Stimulated activated CD4-positive, alpha-beta T cell treated with anti-CD3 and anti-CD28 coated beads, Interleukin-2, amount 100 ng/mL, for 48 hours (primary cell): ENCODE measurements around the gene PDK1.
A peak's percentile ranks its signal among the peaks of the same experiment; 100 is the strongest.

Experiments
- DNase-seq, 2 donors: peaks; one replicate each; pipeline ENCODE4 v3.0.0-alpha.2; 2020

Gene PDK1

DNA sequence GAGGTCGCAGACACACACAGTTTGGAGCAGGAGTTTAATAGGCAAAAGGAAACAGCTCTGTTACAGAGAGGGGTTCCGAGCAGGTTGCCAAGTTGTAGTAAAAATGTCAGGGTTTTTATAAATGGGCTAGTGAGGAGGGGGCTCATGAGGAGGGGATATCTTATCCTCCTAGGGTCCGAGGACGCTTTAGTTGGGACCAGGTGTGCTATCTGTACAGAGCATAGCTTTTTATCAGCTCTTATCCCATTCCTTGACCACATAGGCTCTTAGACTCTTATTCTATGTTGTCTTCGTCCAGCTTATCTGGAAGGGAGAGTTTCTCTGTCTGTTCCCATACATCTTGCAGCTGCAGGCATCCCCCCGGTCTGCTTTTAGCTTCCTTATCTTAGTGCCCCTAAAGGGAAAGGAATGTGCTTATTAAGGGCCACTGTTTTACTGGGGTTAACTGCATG is 44.7 kb downstream of the PDK1 start:
- no peak for DNase-seq

DNA sequence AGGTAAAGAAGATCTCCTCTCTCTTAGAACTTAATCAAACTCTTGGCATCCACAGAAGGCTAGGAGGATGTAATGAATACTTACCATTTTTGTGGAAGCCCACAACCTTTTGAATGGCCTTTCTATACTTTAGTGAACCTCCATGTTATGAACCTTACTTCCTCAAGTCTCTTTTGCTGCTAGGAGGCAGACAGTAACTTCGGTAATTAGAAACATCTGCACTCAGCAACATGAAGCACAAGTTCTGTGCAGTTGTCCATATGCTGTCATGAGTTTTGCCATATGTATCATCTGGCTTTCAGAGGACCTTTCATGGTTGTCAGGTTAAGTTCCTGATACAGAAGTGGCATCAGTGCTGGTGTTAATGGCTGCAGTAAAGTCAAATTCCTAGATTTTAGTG is 50.4 kb downstream of the PDK1 start:
- DNase-seq, result no peak

DNA sequence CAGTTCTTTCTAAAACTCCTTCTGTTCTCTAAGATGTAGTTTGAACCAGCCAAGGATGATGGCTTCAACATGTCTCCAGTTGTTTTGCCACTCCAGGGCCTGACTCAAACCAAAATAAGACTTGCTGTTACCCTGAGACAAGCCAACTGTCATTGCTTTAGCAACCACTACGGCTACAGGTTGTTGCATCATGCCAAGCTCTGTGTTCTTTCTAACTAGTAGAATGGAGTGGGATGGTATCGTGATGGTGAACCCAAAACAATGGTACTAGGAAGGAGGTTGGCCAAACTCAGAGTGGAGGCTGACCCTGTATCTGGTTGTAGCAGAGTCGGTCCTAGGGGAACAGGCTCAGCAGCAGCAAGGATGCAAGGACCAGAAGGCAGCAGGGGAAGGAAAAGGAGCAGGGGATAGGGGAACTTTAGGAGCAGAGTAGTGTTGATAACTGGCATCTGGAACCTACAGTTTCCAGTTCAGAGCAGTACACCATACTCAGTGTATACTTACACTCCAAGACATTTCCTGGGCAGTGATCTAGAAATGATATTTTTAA is 51.6 kb downstream of the PDK1 start:
- DNase-seq, result no peak

DNA sequence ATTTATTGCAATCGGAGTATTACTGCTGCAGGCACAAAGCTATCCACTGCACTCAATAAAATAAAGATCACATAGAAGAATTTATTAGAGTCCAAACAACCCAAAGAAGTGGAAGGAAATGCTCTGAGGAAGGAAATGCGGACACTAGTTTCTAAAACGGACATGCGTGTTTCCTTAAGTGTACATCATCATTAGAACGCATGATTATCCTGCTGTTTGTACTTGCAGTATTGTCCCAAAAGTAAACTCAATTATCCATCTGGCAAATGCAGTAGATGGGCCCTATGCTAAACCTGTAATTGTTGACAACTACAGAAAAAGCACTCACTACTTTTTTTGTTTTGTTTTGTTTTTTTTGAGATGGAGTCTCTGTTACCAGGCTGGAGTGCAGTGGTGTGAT is 53.6 kb downstream of the PDK1 start:
- no peak for DNase-seq

DNA sequence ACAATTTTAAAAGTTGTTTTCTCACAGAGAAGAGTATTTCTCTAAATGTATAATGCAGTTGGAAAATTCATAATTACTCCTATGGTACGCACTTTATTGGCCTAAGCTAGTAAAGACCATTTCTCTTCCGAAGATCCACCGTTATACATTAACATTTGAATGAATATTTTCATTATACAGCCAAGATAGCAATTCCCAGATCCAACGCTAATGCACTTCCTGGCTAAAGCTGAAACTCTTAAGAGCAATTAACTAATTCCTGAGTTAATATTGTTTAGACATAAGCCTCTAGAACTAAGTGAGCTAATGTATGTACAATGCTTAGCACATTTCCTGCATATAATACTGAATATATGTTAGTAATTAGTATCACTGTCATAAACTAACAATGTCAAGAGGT is 56.2 kb downstream of the PDK1 start:
- no peak for DNase-seq

DNA sequence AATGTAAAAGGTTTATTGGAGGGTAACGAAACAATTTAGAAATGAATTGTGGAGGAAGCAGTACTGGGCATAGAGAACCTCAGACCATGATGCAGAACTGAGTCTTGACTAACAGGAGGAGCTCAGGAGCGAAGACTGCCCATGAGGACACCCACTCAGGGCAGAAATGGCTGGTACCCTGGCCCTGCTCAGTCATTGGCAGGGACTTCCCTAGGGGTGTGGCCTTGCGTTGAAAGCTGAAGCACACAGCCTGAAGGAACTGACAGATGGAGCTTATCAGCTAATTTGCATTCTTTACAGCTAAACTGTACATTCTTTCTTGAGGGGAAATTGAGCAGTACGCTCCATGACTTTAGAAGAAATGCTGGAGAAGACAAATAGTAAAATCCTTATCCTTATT is 57.1 kb downstream of the PDK1 start:
- DNase-seq, result no peak

DNA sequence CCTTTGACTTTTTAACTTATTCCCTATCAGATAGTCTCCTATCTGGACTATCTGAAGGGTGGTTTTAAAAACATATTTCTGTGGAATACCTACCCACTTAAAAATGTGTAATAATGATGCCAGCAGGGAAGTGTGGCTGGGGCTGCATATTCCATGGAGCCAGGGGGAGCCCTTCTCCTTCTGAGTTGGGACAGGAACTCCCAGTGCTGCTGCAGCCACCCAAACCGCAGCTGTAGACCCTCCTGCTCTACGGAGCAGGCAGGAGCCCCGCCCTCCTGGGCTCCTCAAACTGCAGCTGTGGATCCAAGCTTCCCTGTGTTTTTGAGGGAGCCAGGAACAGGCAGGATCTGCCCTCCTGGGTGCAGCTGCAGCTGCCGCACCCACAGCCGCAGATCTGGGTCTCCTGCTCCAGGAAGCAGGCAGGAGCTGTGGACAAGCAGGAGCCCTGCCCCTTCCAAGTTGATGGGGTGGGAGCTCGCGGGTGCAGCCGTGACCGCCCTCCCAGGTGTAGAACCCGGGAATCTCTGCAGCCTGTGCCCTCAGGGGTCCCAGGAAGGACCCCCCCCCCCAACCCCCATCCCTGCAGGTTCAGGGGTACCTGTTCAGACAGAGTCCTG is 57.8 kb downstream of the PDK1 start:
- DNase-seq, result no peak

DNA sequence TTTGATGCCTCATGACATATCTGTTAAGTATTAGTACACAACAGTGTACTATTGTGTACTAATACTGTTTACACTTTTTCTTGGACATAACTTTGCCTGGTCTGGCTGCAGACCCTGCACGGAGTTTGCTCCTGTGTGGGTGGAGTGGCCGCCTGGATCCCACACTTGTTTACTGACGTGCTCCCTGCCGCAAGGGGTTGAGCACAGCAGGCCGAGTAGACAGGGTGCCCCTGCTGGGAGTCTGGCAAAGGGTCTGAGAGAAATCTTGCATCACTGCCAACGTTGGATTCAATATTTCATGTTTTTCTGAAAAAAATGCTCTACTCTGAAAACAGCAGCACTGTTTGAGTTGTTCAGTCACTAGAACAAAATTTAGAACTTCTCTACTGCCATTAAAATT is 59.0 kb downstream of the PDK1 start:
- DNase-seq, result no peak

DNA sequence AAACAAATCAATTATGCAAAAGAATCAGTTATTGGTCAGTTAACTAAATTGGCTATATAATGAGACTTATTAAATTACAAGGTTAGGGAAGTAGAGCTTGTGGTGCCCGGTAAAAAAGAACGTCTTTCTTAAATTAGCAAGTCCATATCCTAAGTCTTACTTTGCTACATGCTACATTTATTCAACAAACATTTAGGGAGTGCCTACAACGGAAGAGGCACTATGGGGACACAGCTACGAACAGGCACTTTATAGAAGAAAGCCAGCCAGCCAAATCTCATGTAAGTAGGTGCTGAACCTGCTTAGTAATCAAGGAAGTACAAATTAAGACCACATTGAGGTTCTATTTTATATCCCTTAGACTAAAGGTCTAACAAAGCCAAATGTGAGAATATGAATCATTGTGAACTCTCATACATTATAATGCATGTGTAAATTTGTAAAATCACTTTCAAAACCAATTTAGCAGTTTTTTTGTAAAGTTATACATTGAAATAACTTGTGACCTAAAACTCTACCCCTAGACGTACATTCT is 59.9 kb downstream of the PDK1 start:
- no peak for DNase-seq

DNA sequence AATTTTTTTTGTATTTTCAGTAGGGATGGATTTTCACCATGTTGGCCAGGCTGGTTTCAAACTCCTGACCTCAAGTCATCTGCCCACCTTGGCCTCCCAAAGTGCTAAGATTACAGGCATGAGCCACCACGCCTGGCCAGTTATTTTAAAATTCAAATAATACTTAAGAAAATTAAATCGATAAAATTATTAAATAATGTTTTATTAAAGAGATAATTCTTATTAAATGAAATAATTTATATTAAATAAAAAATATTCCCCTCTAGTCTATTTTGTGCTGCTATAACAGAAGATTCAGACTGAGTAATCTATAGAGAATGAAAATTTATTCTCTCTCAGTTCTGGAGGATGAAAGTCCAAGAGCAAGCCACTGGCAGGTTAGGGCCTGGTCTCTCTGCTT is 61.2 kb downstream of the PDK1 start:
- DNase-seq, result no peak

DNA sequence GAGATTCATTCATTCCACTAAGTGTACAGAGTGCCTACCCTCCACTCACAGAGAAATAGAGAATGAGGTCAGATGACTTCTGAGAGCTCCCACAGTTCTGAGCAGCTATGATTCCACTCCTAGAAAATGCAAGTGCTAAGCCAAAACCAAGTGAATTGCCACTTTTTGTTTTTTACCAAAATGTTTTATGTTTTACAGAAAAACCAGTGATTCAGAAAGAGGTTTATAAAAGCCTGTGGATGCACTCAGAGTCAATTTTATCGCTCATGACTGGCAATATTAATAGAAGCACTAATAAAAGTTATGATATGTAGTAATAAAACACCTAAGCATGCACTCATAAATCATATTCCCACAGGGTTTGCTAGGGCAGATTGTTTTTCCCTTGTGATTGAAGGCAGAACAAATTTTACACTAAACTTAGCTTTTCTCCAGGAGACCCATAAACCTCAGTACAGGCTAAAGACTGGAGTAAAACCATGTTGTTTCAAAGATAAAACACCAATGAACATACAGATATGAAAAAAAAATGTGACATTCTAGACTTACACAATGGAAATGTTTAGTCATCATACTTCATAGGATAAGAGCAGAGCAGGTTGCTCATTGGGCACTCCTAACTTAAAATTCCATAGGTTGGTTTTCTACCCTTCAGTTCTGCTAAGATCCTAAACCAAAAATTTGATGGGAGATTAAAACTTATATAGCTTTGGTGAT is 67.5 kb downstream of the PDK1 start:
- no peak for DNase-seq

DNA sequence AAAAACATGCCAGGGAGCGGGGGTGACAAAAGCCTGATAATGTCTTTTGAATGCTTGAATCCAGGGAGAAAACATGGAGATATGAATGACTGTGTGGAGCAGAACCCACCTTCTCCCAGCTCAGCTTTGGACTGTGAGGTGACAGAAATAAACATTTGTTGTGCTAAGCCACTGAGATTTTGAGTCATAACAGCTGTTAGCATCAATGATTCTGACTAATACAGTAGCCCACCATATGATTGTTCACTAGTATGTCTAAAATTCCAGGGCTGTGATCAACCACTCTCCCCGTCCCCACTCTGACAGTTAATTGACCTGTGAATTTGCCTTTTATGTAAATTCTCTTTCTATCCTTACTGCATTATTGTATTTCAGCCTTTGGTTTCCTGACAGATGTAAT is 69.1 kb downstream of the PDK1 start:
- no peak for DNase-seq

DNA sequence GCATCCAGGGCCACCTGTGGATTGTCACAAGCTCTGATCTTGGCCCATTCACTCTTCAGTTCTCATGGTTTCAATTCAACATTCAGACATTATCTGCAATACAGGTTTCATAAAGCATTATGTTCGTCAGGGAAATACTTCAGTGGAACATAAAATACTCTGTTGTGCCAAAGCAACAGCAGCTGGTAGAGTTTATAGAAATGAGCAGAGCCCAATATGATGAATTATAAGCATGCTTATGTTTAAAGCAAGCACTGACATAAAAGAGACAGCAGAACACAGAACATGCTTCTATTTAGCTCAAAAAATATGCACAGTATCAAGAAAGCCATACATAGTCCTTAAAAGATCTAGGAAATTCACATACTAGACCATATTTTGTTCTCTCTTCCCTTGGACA is 71.3 kb downstream of the PDK1 start:
- no peak for DNase-seq

DNA sequence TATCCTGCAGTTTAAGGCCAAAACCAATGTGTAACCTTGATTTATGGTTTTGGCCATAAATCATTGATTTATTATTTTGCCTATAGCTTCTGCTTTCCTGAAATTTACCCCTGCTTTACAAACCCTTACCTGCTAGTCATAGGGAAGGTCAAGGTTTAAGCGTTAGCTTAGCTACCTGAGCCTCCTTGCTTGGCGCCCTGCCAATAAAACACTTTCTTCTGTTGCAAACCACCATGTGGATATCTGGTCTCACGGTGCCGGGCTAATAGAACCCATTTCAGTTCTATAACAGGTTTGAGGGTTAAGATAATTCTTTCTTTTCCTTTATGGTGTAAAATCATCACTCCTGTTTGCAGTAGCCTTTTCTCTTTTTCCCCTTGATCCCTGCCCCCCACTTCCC is 72.2 kb downstream of the PDK1 start:
- DNase-seq, result no peak

DNA sequence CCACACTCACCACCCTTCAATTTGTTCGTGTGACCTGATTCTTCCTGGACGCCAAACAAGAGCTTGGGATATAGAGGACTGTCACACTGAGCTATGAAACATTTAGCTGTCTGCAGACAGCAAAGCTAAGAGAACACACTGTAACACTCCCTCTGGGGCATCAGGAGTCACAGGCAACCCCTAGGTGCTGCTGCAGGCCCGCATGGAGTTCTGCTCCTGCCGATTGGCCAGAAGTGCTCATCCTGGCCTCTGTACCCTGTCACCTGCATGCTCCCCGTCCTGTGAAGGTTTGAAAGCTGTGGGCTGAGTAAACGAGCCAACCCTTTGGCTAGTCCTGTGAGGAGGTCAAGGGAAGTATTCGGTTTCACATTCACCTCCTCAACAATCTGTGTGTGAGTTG is 73.7 kb downstream of the PDK1 start:
- DNase-seq, result no peak

DNA sequence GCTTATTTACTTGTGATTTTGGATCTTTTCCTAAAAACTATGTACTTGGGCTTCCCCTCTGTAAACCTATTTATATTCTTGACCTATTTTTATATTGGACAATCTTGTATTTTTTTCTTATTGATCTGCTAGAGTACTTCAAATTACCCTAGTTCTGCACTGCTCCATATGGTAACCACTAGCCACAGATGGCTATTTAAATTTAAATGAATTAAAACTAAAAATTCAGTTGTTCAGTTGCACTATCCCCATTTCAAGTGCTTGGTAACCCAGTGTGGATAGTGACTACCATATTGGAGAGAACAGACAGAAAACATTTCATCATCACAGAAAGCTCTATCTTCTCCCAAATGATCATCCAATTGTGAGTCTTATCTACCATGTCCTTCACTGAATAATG is 74.3 kb downstream of the PDK1 start:
- DNase-seq, result no peak

DNA sequence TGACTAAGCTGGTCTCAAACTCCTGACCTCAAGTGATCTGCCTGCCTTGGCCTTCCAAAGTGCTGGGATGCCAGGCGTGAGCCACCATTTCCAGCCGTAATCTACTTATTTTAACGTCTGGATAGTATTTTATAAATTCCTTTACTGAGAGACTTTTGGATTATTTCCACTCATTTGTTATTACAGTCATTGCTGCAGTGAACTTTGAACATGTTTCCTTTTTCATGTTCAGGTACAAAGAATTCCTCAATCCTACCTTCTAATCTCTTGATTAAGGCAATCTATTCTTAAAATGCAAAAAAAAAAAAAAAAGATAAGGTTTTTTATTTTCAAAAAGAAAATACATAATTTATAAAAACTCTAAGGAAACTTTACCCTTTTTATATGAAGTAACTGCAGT is 78.6 kb downstream of the PDK1 start:
- no peak for DNase-seq

DNA sequence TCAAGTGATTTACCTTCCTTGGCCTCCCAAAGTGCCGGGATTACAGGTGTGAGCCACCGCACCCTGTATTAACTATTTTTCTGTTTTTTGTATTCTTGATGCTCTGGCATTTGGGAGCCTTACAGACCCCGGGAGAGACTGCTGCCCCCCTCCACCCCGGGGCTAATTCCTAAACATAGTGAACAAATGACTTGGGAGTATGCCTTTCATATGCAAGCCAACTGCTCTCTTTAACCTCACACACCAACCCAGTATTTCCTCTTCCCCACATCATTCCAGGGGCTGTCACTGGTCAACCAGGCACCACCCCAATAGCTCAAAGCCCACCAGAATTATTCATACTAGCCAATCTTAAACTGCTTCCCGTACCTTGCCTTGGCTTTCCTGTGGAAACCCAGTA is 79.7 kb downstream of the PDK1 start:
- no peak for DNase-seq

DNA sequence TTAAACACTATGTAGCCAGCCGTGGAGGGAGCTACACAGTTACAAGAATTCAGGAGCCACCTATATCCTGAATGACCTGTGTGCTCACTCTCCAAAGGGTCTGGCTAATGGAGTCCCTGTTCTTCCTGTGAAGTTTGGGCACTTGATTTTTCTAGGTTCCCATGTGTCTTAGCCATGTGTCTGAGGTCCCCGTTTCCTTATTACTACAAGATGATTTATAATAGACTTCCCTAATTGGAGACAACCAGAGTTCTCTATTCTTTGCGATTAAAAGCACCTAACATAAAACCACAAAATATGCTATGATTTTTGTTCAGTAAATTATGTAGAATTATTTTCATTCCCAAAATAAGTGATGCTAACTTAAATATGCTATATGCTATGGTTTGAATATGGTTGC is 83.4 kb downstream of the PDK1 start:
- DNase-seq, result no peak

DNA sequence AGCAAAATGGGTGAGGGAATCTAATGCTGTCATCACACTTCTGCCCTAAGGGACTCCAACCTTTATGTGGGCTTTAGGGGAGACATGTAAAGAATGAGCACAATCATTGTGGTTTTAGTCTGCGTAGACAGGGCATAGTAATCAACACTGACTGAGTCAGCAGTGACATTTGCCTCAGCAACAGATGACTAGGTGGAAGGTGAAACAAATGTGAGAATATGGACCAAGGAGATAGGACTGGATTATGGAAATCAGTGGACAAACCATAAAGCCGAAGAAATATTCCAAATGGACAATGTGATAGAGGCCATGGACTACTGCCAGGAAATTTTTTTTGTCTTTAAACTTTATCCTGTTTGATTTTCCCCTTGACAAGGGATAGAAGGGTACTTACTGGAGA is 83.9 kb downstream of the PDK1 start:
- DNase-seq, result no peak

DNA sequence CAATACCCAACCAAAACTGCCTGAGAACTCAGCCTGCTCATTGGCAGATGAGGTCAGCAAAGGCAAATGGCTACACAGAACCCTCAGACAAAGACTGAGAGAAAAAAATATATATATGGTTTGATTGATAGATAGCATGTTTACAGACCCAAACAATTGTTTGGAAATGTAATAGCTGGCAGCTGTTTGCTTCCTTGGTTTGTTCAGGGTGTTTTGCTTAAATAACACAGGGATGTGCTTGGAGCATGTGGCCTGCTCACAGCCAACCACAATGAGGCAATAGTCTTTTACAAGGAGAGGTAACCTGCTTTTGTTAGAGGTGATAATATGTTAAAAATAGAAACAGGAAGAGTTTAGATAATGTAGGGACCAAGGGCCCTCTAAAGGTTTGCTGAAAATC is 84.5 kb downstream of the PDK1 start:
- no peak for DNase-seq

DNA sequence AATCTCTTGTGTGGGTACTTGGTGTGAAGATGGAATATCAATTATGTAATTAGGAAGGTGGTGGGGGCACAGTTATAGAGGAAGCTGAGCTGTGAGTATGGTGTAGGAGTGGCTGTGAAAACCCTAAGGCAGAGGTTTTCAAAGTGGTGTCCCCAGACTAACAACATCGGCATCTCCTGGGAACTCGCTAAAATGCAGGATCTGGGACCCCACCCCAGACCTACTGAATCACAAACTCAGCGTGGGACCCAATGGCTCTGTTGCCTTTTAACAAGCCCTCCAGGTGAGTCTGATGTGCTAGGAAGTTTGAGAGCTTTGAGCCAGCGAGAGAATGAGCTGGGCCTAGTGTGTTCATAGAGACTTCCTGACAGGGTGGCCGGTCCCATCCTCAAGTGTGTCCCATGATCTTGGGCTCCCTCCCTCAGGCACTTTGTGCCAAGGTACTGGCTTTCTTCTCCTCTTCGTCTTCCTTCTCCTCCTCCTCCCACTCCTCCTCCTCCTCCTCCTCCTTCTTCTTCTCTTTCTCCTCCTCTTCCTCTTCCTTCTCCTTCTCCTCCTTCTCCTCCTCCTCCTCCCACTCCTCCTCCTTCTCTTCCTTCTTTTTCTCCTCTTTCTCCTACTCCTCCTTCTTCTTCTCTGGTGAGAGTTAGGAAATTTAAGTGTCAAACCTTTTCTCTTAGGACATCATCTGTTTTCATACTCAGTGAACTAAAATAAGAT is 86.6 kb downstream of the PDK1 start:
- DNase-seq, result no peak

DNA sequence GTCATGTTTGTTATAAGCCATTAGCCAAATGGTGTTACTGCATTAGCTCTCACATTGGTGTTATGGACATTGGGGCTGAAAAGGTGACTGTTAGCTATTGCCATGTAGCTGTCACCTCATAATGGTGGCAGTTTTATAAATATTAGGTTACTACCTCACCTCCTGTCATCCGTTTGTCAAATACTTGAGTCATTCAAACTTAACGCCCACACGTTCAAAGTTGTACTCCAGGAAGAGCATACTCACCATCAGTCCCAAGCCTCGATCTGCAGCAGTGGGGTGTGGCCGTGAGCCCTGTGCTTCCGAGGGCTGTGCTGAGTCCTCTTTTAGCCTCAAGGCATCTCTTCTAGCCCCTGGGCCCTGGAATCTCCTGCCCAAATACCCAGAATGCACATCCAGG is 87.3 kb downstream of the PDK1 start:
- peak in 1 of 2 donors; percentile 7 for DNase-seq

DNA sequence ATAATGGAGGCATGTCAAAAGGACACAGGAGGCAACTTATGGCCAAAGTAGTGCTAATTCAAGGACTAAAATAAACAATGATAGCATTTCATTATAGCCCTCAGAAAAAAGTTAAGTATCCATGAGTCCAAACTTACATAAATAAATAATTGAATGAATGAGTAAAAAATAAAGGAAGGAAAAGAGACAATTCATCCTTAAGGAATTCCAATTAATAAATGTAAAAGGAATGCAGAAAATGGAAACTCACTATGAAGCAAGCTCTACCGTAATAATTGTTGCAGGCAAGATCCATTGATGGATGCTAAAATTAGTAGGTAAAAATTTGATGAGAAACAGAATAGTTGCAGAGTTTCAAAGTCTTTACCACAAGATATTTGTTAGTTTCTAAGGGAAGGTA is 91.5 kb downstream of the PDK1 start:
- DNase-seq, result no peak
